ENCODE data around the gene UNG. TPM values are rescaled to one million over a fixed set of nuclear protein-coding genes. Genes with fewer than 3 reads are reported as not detected.

Gene UNG
- total RNA-seq, 1 experiment from 2014 or later, result 99.0 TPM

GRCh38 chr12:109127533-109128242 is 30.3 kb downstream of the UNG start:
- no peak overlapping the region for H3K9ac ChIP-seq (ENCODE audit: low read length)
- H3K4me3 ChIP-seq (replicated peaks in 1 of 2; ENCODE audit: low read depth in 1 of 2, low read length in 2 of 2), result no peak overlapping the region
- no peak overlapping the region for H3K27ac ChIP-seq (ENCODE audit: low read depth, low read length)
- POLR2A ChIA-PET, result no interaction called here
- H3K4me1 ChIP-seq (ENCODE audit: control insufficient read depth in 1 of 2, insufficient read depth in 2 of 2, low read length in 2 of 2), result peaks cover 5 to 12% of the 10 kb centered on the region in 2 experiments; a peak in 3 of 4 replicates
- ATAC-seq (no peak), DNase-seq (ENCODE audit: low read depth, low spot score) (no peak)
- H3K9me3 ChIP-seq (ENCODE audit: control insufficient read depth in 1 of 2, insufficient read depth in 1 of 2, low read depth in 1 of 2, low read length in 2 of 2), result no peaks in the 10 kb centered on the region
- CTCF ChIA-PET, result interaction anchor here (1.0 to 1.4 kb wide), 2 partner anchors 16 kb away, joined by 3 to 6 read pairs; no protein-coding TSS in a partner anchor
- H4K20me1 ChIP-seq (ENCODE audit: insufficient read depth), result no peaks in the 10 kb centered on the region
- intact Hi-C loops (cut with micrococcal nuclease), result no loop called here
- TF ChIP-seq RAD21 (IDR thresholded peaks at IDR 0.05; ENCODE audit: low read depth) (no peak), JUND (IDR thresholded peaks at IDR 0.05) (no peak), REST (IDR thresholded peaks at IDR 0.05; ENCODE audit: low read depth) (no peak), MAX (IDR thresholded peaks at IDR 0.05) (no peak), SP1 (IDR thresholded peaks at IDR 0.05; ENCODE audit: low read depth) (no peak), EZH2 (IDR thresholded peaks at IDR 0.05) (no peak), YY1 (IDR thresholded peaks at IDR 0.05; ENCODE audit: extremely low read depth, insufficient replicate concordance, low read depth, low read length) (no peak), EGR1 (IDR thresholded peaks at IDR 0.05; ENCODE audit: low read depth) (no peak), SRF (IDR thresholded peaks at IDR 0.05; ENCODE audit: low read depth) (no peak), CEBPB (IDR thresholded peaks at IDR 0.05; ENCODE audit: low read depth) (no peak), ELF1 (IDR thresholded peaks at IDR 0.05; ENCODE audit: borderline replicate concordance, low read depth) (no peak)
- TF ChIP-seq, protein P1, sequence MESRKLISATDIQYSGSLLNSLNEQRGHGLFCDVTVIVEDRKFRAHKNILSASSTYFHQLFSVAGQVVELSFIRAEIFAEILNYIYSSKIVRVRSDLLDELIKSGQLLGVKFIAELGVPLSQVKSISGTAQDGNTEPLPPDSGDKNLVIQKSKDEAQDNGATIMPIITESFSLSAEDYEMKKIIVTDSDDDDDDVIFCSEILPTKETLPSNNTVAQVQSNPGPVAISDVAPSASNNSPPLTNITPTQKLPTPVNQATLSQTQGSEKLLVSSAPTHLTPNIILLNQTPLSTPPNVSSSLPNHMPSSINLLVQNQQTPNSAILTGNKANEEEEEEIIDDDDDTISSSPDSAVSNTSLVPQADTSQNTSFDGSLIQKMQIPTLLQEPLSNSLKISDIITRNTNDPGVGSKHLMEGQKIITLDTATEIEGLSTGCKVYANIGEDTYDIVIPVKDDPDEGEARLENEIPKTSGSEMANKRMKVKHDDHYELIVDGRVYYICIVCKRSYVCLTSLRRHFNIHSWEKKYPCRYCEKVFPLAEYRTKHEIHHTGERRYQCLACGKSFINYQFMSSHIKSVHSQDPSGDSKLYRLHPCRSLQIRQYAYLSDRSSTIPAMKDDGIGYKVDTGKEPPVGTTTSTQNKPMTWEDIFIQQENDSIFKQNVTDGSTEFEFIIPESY (IDR thresholded peaks at IDR 0.05; ENCODE audit: extremely low read depth, insufficient replicate concordance, low read length), result no peak
- TF ChIP-seq, protein P2, sequence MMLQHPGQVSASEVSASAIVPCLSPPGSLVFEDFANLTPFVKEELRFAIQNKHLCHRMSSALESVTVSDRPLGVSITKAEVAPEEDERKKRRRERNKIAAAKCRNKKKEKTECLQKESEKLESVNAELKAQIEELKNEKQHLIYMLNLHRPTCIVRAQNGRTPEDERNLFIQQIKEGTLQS (IDR thresholded peaks at IDR 0.05), result no peak
- TF ChIP-seq, protein P3, sequence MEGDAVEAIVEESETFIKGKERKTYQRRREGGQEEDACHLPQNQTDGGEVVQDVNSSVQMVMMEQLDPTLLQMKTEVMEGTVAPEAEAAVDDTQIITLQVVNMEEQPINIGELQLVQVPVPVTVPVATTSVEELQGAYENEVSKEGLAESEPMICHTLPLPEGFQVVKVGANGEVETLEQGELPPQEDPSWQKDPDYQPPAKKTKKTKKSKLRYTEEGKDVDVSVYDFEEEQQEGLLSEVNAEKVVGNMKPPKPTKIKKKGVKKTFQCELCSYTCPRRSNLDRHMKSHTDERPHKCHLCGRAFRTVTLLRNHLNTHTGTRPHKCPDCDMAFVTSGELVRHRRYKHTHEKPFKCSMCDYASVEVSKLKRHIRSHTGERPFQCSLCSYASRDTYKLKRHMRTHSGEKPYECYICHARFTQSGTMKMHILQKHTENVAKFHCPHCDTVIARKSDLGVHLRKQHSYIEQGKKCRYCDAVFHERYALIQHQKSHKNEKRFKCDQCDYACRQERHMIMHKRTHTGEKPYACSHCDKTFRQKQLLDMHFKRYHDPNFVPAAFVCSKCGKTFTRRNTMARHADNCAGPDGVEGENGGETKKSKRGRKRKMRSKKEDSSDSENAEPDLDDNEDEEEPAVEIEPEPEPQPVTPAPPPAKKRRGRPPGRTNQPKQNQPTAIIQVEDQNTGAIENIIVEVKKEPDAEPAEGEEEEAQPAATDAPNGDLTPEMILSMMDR (IDR thresholded peaks at IDR 0.05 in 2 of 3, conservative IDR thresholded peaks at IDR 0.05 in 1 of 3; ENCODE audit: borderline replicate concordance in 1 of 3, insufficient read depth in 1 of 3, low read depth in 2 of 3, low read length in 2 of 3), result no peak
- H3K4me2 ChIP-seq (ENCODE audit: low read length), result no peak overlapping the region
- H3K27me3 ChIP-seq (ENCODE audit: insufficient read depth, low read length), result no peaks in the 10 kb centered on the region
- H2AFZ ChIP-seq (ENCODE audit: low read depth, low read length, poor library complexity, severe bottlenecking), result no peak overlapping the region
- RAD21 ChIA-PET (ENCODE audit: low non-redundant PET in 1 of 2, low total read pairs in 2 of 2, uncharacterized antibody in 2 of 2, unreplicated experiment in 2 of 2), result no interaction called here
- BruUV-seq (replicated peaks), result no TSS peak
- no peaks in the 10 kb centered on the region for H3K36me3 ChIP-seq (ENCODE audit: control insufficient read depth in 1 of 2, insufficient read depth in 2 of 2, low read length in 2 of 2)
- no peaks in the 10 kb centered on the region for H3K9me2 ChIP-seq (ENCODE audit: insufficient read depth)
- H3K79me2 ChIP-seq (ENCODE audit: insufficient read depth, low read length), result no peaks in the 10 kb centered on the region

Data from HCT116 (cell line).